GM18867 (cell line): ENCODE results near the gene HOMER3.

Experiments
- ATAC-seq: cut with Tn5 transposase; IDR thresholded peaks from one replicate; pipeline ENCODE4 v1.9.1; 2021; ENCODE audit warnings: mild to moderate bottlenecking, moderate library complexity; ENCODE audit not compliant: unreplicated experiment

HOMER3 gene

DNA sequence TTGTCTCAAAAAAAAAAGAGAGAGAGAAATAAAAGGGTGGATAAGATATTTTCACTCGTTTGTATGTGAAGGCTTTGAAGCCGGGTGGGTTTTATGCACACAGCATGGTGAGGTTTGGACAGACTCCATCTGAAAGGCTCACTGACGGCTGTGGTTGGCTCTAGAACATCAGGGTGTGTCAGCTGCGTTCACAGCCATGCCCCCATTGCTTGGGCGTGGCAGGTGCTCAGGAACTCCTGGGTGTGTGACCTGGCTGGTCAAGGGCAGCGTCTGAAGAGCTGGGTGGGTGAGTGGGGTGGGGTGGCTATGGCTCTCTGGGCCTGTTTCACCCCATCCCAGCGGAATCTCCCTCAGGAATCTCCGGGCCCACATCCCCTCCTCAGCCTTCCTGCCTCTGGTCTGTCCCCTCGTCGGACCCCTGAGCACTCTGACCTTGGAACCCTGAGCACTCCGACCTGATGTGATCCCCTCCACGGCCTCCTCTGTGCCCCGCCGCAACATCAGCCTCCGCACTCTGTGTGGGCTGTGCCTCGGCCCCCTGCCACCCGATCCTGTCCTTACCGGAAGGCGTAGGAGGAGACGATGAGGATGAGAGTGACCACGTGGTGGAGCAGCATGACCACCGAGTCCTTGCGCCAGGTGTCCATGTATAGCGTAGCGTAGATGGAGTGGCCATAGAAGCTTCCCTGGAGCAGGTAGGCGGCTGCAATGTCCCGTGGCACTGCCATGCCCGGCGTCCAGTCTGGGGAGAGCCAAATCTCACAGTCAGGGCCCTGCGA lies 57.3 kb downstream of the HOMER3 start:
- no peak for ATAC-seq

DNA sequence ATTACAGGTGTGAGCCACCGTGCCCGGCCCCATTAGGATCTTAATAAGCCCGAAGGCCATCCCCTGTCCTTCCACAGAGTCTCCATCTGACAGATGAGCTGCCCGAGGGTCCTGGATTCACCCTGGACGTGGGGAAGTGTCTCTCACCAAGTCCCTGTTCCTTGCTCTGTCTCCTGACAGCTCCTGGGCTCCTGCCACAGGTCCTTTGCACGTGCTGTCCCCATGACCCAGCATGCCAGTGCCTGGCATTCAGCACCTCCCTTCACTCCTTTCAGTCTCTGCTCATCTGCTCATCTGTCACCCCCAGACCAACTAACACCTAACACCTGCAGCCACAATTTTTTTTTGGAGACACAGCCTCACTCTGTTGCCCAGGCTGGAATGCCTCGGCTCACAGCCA lies 59.5 kb downstream of the HOMER3 start:
- ATAC-seq = no peak

DNA sequence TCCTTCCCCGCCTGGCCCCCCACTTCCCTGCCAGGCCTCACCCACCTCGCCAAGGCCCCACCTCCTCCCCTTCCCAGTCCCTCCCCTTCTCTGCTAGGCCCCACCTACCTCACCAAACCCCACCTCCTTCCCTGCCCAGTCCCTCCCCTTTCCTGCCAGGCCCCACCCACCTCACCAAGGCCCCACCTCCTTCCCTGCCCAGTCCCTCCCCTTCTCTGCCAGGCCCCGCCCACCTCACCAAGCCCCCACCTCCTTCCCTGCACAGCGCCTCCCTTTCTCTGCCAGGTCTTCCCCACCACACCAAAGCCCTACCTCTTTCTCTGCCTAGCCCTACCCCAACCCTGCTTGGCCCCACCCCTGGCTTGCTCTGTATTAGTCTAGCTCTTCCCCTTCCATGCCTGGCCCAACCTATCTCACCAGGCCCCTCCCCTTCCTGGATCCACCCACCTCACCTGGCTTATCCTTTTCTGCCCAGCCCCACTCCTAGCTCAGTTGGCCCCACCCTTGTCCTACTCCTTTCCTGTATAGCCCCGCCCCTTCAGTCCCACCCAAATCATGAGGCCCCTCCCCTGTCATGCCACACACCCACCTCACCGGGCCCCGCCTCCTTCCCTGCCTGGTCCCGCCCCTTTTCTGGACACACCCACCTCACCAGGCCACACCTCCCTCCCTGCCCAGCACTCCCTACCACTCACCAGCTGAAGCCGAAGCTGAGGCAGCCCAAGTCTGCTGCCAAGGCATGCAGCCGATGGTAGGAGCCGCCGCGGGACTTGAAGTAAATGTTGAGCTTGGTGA lies 61.2 kb downstream of the HOMER3 start:
- ATAC-seq = no peak
